Measurements from ENCODE around the gene KRT85.

Gene KRT85

GRCh38 chr12:52369211-52369610, 1.9 kb upstream of the KRT85 start:
- FAIRE-seq (no peak), DNase-seq (ENCODE audit: low spot score) (no peak)

GRCh38 chr12:52368508-52368907, 1.2 kb upstream of the KRT85 start:
- FAIRE-seq, result no peak
- no peak for DNase-seq (ENCODE audit: low spot score)

- DNase-seq (ENCODE audit: low spot score), result no peak
- no peak for FAIRE-seq
These were observed 595 bp upstream of the KRT85 start for GRCh38 chr12:52367876-52368275.

GRCh38 chr12:52364901-52365489, 2.3 kb downstream of the KRT85 start:
- FAIRE-seq (no peak), DNase-seq (ENCODE audit: low spot score) (no peak)

- FAIRE-seq, result no peak
- DNase-seq (ENCODE audit: low spot score), result no peak
These were observed 3.2 kb downstream of the KRT85 start for GRCh38 chr12:52364061-52364460.

- FAIRE-seq (no peak), DNase-seq (ENCODE audit: low spot score) (no peak)
These were observed 4.1 kb downstream of the KRT85 start for GRCh38 chr12:52363111-52363679.

- FAIRE-seq (no peak), DNase-seq (ENCODE audit: low spot score) (no peak)
These were observed 5.1 kb downstream of the KRT85 start for GRCh38 chr12:52362118-52362726.

GRCh38 chr12:52361553-52361952, 5.7 kb downstream of the KRT85 start:
- FAIRE-seq (no peak), DNase-seq (ENCODE audit: low spot score) (no peak)

- FAIRE-seq, result no peak
These were observed 6.5 kb downstream of the KRT85 start for GRCh38 chr12:52360663-52361271.

GRCh38 chr12:52360106-52360662, 7.1 kb downstream of the KRT85 start:
- no peak for FAIRE-seq
- DNase-seq (ENCODE audit: low spot score), result no peak

More at GRCh38 chr12:52360663-52361271, 6.5 kb downstream of the KRT85 start:
- DNase-seq (ENCODE audit: low spot score), result no peak

GRCh38 chr12:52359621-52360061, 7.6 kb downstream of the KRT85 start:
- FAIRE-seq (no peak), DNase-seq (ENCODE audit: low spot score) (no peak)

- DNase-seq (ENCODE audit: low spot score) (no peak), FAIRE-seq (no peak)
These were observed 8.5 kb downstream of the KRT85 start for GRCh38 chr12:52358575-52359350.

GRCh38 chr12:52356762-52357580, 10.3 kb downstream of the KRT85 start:
- FAIRE-seq (no peak), DNase-seq (ENCODE audit: low spot score) (no peak)

- FAIRE-seq (no peak), DNase-seq (ENCODE audit: low spot score) (no peak)
These were observed 11.1 kb downstream of the KRT85 start for GRCh38 chr12:52356031-52356761.

- no peak for FAIRE-seq
- no peak for DNase-seq (ENCODE audit: low spot score)
These were observed 12.1 kb downstream of the KRT85 start for GRCh38 chr12:52355176-52355575.

GRCh38 chr12:52354200-52354599, 13.1 kb downstream of the KRT85 start:
- FAIRE-seq, result no peak

GRCh38 chr12:52353766-52354165, 13.5 kb downstream of the KRT85 start:
- FAIRE-seq, result no peak
- no peak for DNase-seq (ENCODE audit: low spot score)

More at GRCh38 chr12:52354200-52354599, 13.1 kb downstream of the KRT85 start:
- no peak for DNase-seq (ENCODE audit: low spot score)

- no peak for DNase-seq (ENCODE audit: low spot score)
- no peak for FAIRE-seq
These were observed 14.3 kb downstream of the KRT85 start for GRCh38 chr12:52352951-52353350.

- FAIRE-seq (no peak), DNase-seq (ENCODE audit: low spot score) (no peak)
These were observed 15.9 kb downstream of the KRT85 start for GRCh38 chr12:52351196-52352059.

All from RCC 7860 (cell line).